Measurements from ENCODE around the gene TADA2A. TPM values are rescaled to one million over a fixed set of nuclear protein-coding genes. Genes with fewer than 3 reads are reported as not detected.
"Not testable (repeated sequence)": the region's sequence is repeated elsewhere in the genome, so short reads cannot be mapped to it uniquely, and the experiment has no call there.

The TADA2A gene
- polyA plus RNA-seq, 1 donor from 2014 or later, result 15.1 TPM

DNA sequence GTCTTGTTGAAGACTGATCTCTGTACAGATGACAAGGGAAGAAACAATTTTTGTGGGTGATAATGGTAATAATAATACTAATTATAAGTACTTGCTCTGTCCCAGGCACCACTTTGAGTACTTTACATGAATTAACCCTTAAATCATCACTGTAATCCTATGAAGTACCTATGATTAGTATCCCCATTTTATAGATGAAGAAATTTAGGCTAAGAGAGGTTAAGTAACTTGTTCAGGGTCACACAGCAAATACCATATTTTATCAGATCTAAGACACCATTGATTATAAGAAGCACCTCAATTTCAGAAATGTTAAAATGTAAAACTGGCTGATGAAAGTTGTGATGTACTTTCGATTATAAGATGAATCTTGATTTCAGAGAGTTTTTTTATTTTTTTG, 18.6 kb downstream of the TADA2A start:
- Mint-ChIP-seq H3K27ac (no peak overlapping the region), H3K9me3 (no peaks in the 10 kb centered on the region), H3K4me3 (no peak overlapping the region), H3K4me1 (peaks cover 0 to 2% (median 0%) of the 10 kb centered on the region in 3 donors), H3K36me3 (peaks cover 4% of the 10 kb centered on the region), H3K27me3 (no peaks in the 10 kb centered on the region)

DNA sequence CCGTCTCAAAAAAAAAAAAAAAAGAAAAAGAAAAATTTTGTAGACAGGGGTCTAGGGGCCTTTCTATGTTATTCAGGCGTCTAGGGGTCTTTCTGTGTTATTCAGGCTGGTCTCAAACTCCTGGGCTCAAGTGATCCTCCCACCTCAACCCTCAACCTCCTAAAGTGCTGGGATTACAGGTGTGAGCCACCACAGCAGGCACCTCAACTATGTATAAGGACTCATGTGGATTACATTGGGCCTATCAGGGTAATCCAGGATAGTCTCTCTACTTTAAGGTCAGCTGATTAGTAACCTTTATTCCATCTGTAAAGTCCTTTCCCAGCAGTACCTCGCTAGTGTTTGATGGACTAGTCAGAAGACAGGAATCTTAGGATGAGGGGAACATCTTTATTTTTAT, 22.4 kb downstream of the TADA2A start:
- no peak overlapping the region for H3K27ac Mint-ChIP-seq
- peaks cover 4% of the 10 kb centered on the region for H3K36me3 Mint-ChIP-seq
- H3K9me3 Mint-ChIP-seq, result no peaks in the 10 kb centered on the region
- peaks cover 0 to 2% (median 0%) of the 10 kb centered on the region in 3 donors for H3K4me1 Mint-ChIP-seq
- H3K4me3 Mint-ChIP-seq, result no peak overlapping the region
- no peaks in the 10 kb centered on the region for H3K27me3 Mint-ChIP-seq

DNA sequence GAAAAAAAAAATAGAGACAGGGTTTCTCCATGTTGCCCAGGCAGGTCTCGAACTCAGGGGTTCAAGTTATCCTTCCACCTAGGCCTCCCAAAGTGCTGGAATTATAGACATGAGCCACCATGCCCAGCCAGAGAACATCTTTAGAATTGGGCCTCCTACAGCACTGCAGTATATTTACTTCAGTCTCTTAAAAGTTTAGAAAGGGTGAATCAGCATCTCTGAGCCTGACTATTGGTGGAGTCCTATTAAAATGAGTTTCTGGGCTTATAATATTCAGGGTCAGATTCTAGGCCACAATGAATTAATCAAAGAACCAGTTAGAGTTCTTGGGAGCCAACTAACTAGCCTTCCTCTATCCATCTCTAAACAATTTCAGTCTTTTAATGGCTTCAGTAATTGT, 22.8 kb downstream of the TADA2A start:
- H3K27ac Mint-ChIP-seq, result no peak overlapping the region
- H3K9me3 Mint-ChIP-seq, result no peaks in the 10 kb centered on the region
- H3K4me3 Mint-ChIP-seq, result no peak overlapping the region
- H3K27me3 Mint-ChIP-seq, result no peaks in the 10 kb centered on the region
- peaks cover 5% of the 10 kb centered on the region for H3K36me3 Mint-ChIP-seq
- peaks cover 0 to 2% (median 0%) of the 10 kb centered on the region in 3 donors for H3K4me1 Mint-ChIP-seq

DNA sequence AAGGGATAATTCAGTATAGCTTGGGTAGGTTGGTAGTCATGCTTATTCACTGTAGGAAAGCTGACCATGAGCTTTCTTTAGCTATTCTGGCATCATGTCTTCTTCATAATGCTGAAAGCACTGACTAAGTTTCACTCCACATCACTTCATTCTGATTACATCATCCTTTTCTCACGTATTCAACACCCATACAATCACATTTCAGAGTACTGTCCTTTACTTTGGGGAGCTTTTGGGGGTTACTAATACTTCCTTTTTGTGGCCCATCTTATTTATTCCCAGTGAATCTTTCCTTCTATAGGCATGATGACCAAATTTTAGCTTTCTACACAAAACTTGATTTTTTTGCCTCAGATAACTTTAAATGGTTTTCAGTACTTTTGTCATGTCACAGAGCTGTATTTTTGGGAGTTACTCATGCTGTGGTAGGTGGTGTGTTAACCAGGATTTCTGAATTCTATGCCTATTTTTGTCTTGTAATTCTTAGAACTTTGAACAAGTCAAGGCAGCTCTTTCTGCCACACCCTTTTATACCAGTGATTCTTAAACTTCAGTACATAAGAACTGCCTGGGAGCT, 23.5 kb downstream of the TADA2A start:
- no peaks in the 10 kb centered on the region for H3K27me3 Mint-ChIP-seq
- no peaks in the 10 kb centered on the region for H3K9me3 Mint-ChIP-seq
- H3K36me3 Mint-ChIP-seq, result peaks cover 5% of the 10 kb centered on the region
- H3K4me3 Mint-ChIP-seq, result no peak overlapping the region
- peaks cover 0 to 2% (median 0%) of the 10 kb centered on the region in 3 donors for H3K4me1 Mint-ChIP-seq
- peak overlapping the region in 2 of 3 donors; percentile 3 to 7 for H3K27ac Mint-ChIP-seq

DNA sequence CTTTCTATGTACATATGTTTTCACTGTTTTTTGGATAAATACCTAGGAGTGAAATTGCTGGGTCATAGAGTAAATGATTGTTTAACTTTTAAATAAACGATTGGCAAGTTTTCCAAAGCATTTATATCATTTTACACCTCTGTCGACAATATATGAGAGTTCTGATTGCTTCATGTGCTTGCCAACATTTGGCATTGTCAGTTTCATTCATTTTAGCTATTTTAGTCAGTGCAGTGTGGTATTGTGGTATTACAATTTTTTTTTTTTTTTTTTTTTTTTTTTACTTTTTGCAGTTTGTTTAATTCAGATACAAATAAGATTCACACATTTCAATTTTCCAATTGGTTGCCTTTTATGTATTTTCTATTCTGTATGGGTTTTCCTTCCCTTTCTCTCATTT, 26.0 kb downstream of the TADA2A start:
- Mint-ChIP-seq H3K36me3 (peaks cover 3% of the 10 kb centered on the region), H3K27ac (no peak overlapping the region), H3K27me3 (no peaks in the 10 kb centered on the region), H3K4me1 (peaks cover 0 to 2% (median 0%) of the 10 kb centered on the region in 3 donors), H3K9me3 (no peaks in the 10 kb centered on the region), H3K4me3 (no peak overlapping the region)

DNA sequence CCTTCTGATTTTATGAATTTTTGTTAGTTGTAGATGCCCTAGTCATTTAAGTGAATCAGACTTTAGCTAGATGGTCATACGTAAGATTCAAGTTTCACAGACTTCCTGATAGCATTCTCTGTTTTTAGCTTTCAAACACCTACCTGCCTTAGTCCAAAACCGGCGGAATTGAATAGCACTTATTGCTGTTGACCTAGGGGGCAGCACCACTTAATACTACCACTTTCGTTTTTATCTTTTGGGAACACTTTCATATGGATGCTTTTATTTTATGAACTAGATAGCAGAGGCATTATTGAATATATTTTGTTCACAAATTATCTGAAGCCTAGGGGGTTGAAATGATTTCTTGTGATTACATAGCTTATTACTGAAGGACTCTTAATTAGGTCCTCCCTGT, 31.5 kb downstream of the TADA2A start:
- peaks cover 9% of the 10 kb centered on the region for H3K36me3 Mint-ChIP-seq
- H3K27me3 Mint-ChIP-seq, result no peaks in the 10 kb centered on the region
- H3K4me1 Mint-ChIP-seq, result peaks cover 5 to 7% (median 6%) of the 10 kb centered on the region in 3 donors
- H3K4me3 Mint-ChIP-seq, result no peak overlapping the region
- H3K9me3 Mint-ChIP-seq, result no peaks in the 10 kb centered on the region
- no peak overlapping the region for H3K27ac Mint-ChIP-seq

DNA sequence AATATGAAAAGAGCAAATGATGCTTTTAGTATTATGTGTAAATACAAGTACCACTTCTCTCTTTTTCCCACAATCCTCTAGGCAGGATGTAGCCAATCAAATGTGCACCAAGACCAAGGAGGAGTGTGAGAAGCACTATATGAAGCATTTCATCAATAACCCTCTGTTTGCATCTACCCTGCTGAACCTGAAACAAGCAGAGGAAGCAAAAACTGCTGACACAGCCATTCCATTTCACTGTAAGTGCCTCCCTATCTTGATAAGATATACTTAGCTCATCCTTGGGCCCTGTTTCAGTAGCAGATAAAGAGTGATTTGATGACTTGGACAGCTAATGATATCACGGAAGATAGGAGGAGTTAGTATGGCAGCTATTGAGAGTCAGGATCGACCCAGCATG, 33.7 kb downstream of the TADA2A start:
- no peaks in the 10 kb centered on the region for H3K9me3 Mint-ChIP-seq
- no peak overlapping the region for H3K4me3 Mint-ChIP-seq
- H3K27ac Mint-ChIP-seq, result no peak overlapping the region
- H3K4me1 Mint-ChIP-seq, result peaks cover 5 to 7% (median 6%) of the 10 kb centered on the region in 3 donors
- no peaks in the 10 kb centered on the region for H3K27me3 Mint-ChIP-seq
- peaks cover 8% of the 10 kb centered on the region for H3K36me3 Mint-ChIP-seq

DNA sequence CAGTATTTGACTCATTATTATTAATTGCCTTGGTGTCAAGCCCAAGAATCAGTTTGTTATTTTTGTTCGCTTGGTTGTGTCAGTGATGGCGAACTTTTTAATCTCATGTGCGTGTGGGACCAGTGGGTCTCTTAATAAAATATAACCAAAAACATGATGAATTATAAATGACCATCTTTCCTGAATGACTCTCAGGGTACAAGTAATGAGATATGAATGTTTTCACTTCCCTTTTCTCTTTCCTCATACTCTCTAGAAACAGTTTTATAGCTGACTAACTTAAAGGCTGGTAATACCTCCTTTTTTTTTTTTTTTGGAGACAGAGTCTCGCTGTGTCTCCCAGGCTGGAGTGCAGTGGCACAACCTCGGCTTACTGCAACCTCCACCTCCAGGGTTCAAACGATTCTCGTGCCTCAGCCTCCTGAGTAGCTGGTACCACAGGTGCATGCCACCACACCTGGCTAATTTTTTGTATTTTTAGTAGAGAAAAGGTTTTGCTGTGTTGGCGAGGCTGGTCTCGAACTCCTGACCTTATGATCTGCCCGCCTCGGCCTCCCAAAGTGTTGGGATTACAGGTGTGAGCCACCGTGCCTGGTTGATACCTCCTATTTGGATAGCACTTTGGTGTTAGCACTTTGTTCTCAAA, 34.8 kb downstream of the TADA2A start:
- H3K9me3 Mint-ChIP-seq, H3K36me3 Mint-ChIP-seq, H3K27ac Mint-ChIP-seq, H3K27me3 Mint-ChIP-seq, H3K4me1 Mint-ChIP-seq, H3K4me3 Mint-ChIP-seq: not testable (repeated sequence)

DNA sequence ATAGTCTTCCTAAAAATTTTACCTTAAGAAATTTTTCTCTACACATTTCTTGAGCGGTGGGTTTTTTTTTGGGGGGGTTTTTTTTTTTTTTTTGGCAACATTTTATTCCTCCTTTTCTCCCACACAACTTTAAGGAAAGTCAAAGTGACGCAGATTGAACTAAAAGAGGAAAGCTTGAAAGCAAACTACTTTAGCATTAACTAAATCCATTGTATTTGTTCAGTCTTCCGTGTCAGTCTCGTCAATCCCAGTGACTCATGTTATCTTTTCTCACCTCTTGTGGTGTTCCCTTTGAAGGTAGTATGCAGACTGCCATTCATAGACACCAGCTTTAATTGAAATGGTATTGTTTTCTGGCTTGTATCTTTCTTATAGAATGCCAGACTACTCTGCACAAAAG, 39.3 kb downstream of the TADA2A start:
- Mint-ChIP-seq H3K27me3 (no peaks in the 10 kb centered on the region), H3K36me3 (peaks cover 15% of the 10 kb centered on the region), H3K4me1 (peaks cover 5 to 9% (median 7%) of the 10 kb centered on the region in 3 donors), H3K4me3 (no peak overlapping the region), H3K27ac (no peak overlapping the region), H3K9me3 (no peaks in the 10 kb centered on the region)

DNA sequence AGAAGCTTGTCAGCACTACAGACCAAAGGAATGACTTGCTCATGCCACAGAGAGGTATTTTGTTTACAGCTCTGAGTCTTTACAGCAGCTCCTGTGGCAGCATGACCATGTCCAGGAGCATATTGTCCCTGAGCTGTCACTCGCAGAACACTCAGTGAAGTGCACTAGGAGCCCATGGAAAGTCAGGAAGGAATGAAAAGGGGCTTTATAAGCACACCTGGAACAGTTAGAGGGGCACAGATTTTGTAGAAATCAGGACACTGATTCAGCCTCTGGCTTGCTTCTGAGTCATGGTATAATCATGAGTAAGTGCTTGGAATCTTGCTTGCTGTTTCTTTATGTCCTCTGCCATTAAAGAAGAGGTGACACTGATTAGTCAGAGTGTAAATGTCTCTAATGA, 41.0 kb downstream of the TADA2A start:
- Mint-ChIP-seq H3K9me3 (no peaks in the 10 kb centered on the region), H3K4me1 (peaks cover 0 to 3% (median 0%) of the 10 kb centered on the region in 3 donors), H3K27ac (no peak overlapping the region), H3K27me3 (no peaks in the 10 kb centered on the region), H3K36me3 (peaks cover 12% of the 10 kb centered on the region), H3K4me3 (no peak overlapping the region)

DNA sequence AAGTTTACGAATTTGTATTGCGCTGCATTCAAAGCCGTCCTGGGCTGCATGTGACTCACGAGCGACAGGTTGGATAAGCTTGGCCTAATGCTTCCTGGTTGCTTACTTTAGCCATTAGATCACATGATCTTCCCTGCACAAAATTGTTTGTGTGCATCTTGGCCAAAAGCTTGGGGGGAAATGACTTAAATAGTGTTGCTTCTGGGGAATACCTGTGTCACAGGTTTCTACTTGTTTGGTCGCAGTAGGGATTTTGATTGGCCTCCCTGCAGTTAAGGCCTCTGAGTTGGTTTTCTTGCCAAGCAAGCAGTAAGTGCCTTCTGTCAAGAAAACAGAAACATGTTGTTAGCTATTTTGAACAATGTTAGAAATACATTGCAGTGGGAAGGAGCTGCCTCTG, 43.4 kb downstream of the TADA2A start:
- H3K4me1 Mint-ChIP-seq, result peaks cover 0 to 3% (median 0%) of the 10 kb centered on the region in 3 donors
- peaks cover 16% of the 10 kb centered on the region for H3K36me3 Mint-ChIP-seq
- H3K27me3 Mint-ChIP-seq, result no peaks in the 10 kb centered on the region
- no peak overlapping the region for H3K27ac Mint-ChIP-seq
- H3K9me3 Mint-ChIP-seq, result no peaks in the 10 kb centered on the region
- no peak overlapping the region for H3K4me3 Mint-ChIP-seq

DNA sequence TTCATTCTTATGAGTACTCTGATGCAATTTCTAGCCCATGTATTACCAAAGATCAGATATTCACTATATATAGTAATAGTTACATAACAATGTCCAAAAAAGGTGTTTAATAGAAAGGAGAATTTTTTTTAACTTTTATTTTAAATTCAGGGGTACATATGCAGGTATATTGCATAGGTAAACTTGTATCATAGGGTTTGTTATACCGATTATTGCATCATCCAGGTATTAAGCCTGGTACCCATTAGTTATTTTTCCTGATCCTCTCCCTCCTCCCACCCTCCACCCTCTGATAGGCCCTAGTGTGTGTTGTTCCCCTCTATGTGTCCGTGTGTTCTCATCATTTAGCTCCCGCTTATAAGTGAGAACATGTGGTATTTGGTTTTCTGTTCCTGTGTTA, 51.1 kb downstream of the TADA2A start:
- H3K4me1 Mint-ChIP-seq, H3K27me3 Mint-ChIP-seq: not testable (repeated sequence)

DNA sequence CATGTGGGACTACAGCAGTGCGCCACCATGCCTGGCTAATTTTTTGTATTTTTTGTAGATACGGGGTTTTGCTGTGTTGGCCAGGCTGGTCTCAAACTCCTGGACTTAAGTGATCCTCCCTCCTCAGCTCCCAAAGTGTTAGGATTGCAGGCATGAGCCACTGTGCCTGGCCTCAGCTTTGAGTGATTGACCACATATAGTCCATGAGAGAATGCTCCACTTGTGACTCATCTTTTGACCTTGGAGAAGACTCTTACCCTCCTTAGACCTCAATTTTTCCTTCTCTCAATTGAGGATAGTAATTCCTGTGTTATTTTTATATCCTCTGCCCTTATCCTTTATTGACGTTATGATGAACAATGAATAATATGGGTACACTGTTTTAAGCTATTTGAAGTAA, 52.1 kb downstream of the TADA2A start:
- no peak overlapping the region for H3K4me3 Mint-ChIP-seq
- no peak overlapping the region for H3K27ac Mint-ChIP-seq
- H3K4me1 Mint-ChIP-seq, result no peaks in the 10 kb centered on the region
- H3K9me3 Mint-ChIP-seq, result no peaks in the 10 kb centered on the region
- H3K36me3 Mint-ChIP-seq, result peaks cover 7% of the 10 kb centered on the region
- no peaks in the 10 kb centered on the region for H3K27me3 Mint-ChIP-seq

More for the DNA sequence above, 51.1 kb downstream of the TADA2A start:
- not testable (repeated sequence) for H3K4me3 Mint-ChIP-seq, H3K9me3 Mint-ChIP-seq
- Mint-ChIP-seq H3K27ac (peak overlapping the region in 1 of 3 donors; percentile 31), H3K36me3 (peaks cover 11% of the 10 kb centered on the region)

DNA sequence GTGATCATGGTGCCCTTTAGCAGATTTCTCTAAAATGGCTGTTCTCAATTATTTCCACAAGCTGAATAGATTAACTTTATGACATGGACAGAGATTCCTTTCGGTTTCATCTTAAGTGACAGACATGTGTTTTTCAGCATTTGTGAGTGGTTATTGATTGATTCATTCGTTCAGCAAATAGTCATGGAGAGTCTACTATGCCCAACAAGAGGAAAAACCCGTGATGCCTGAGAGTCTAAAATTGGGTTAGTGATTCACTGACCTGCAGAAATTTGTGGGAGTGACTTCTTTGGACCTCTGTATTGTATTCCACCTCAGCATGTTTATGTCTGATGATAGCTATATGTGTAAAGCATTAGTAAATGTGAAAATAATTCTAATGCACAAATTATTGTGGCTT, 55.0 kb downstream of the TADA2A start:
- H3K36me3 Mint-ChIP-seq, result peaks cover 7% of the 10 kb centered on the region
- H3K9me3 Mint-ChIP-seq, result no peaks in the 10 kb centered on the region
- H3K4me1 Mint-ChIP-seq, result no peaks in the 10 kb centered on the region
- H3K4me3 Mint-ChIP-seq, result no peak overlapping the region
- no peaks in the 10 kb centered on the region for H3K27me3 Mint-ChIP-seq
- no peak overlapping the region for H3K27ac Mint-ChIP-seq

DNA sequence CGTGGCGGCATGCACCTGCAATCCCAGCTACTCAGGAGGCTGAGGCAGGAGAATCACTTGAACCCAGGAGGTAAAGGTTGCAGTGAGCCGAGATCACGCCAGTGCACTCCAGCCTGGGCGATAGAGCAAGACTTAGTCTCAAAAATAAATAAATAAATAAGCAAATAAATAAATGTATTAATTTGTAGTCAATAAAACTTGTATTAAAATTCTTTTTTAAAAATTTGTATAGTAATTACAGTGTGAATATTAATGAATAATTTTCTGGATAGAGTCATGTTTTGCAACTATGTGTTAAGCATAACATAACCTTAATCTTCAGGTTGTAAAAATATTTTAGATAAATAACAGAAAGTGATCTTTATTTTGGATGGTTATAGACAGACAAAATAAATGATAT, 55.8 kb downstream of the TADA2A start:
- Mint-ChIP-seq H3K9me3 (no peaks in the 10 kb centered on the region), H3K36me3 (peaks cover 7% of the 10 kb centered on the region), H3K4me3 (no peak overlapping the region), H3K27ac (no peak overlapping the region), H3K27me3 (no peaks in the 10 kb centered on the region), H3K4me1 (no peaks in the 10 kb centered on the region)

DNA sequence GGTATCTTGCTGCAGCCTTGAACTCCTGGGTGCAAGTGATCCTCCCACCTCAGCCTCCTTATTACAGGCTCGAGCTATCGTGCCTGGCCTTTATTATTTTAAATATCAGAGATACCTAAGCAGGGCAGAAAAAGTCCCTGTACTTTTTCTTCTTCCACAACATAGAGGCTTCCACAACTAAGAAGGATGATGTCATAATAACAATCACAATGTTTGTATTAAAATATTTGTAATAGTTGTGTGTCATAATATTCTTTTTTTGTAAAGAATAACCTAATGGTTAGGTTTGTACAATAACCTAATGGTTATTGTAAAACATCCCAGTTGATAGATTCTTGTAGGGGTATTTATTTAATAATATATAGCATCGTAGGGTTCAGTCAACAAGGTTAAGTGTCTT, 56.4 kb downstream of the TADA2A start:
- Mint-ChIP-seq H3K36me3 (peaks cover 7% of the 10 kb centered on the region), H3K4me1 (no peaks in the 10 kb centered on the region), H3K27me3 (no peaks in the 10 kb centered on the region), H3K4me3 (no peak overlapping the region), H3K9me3 (no peaks in the 10 kb centered on the region), H3K27ac (no peak overlapping the region)

Data from IgD-negative memory B cell (primary cell).